ENCODE results near the gene CDH22. TPM values are rescaled to one million over a fixed set of nuclear protein-coding genes. Genes with fewer than 3 reads are reported as not detected.

Gene CDH22
- total and polyA plus RNA-seq, 10 of the 15 experiments (the other 5 are each of a cell fraction or from before 2014, with no cell fraction given) = not detected

DNA sequence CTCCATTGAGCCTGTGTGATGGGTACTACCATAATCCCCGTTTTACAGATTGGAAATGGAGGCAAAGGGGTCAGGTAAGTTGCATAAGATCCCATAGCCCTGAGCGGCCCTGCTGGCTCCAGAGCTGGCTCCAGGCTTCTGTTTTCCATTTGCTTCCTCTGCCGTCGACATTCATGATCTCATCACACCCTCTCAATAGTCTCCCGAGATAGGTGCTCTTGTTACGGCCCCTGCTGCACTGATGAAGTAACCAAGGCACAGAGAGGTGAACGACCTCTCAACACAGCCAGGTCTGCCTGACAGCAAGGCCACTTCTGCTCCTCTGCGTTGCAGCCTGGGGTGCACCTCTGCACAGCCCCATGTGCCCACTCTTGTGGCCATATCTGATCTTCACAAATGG lies 16.9 kb downstream of the CDH22 start:
- CTCF ChIA-PET = interaction anchor here (0.6 kb wide), 1 partner anchor 24 kb away, joined by 3 read pairs; no protein-coding TSS in a partner anchor

More for the DNA sequence above, 16.9 kb downstream of the CDH22 start:
- FAIRE-seq (no peak), DNase-seq (ENCODE audit: low read depth, low spot score) (no peak), ATAC-seq (no peak)
- Histone ChIP-seq H3K27me3 (replicated peaks in 1 of 2; ENCODE audit: control insufficient read depth in 2 of 2, insufficient read depth in 2 of 2, low read length in 1 of 2) (peaks cover 4 to 6% of the 10 kb centered on the region in 2 experiments; a peak in 3 of 4 replicates), H3K36me3 (ENCODE audit: control insufficient read depth in 2 of 2, insufficient read depth in 2 of 2, low read length in 1 of 2) (no peaks in the 10 kb centered on the region), H3K4me3 (no peak overlapping the region), H3K9me3 (replicated peaks; ENCODE audit: control insufficient read depth, insufficient read depth, low read length) (no peaks in the 10 kb centered on the region), H3K4me2 (ENCODE audit: control insufficient read depth, insufficient read depth) (no peak overlapping the region), H3K27ac (ENCODE audit: control insufficient read depth, insufficient read depth) (no peak overlapping the region), H3K9ac (ENCODE audit: control insufficient read depth, insufficient read depth, low read length) (no peak overlapping the region), H2AFZ (ENCODE audit: control insufficient read depth, low read depth, low read length) (no peak overlapping the region), H4K20me1 (ENCODE audit: control insufficient read depth, insufficient read depth) (no peaks in the 10 kb centered on the region), H3K79me2 (ENCODE audit: control insufficient read depth, insufficient read depth, low read length) (no peaks in the 10 kb centered on the region), H3K4me1 (ENCODE audit: control insufficient read depth, insufficient read depth, low read length) (no peaks in the 10 kb centered on the region)
- intact Hi-C loops (cut with micrococcal nuclease; ENCODE audit: unreplicated experiment) (no loop called here), in situ Hi-C loops (cut with MboI) (no loop called here)
- RAD21 ChIA-PET (ENCODE audit: unreplicated experiment) = no interaction called here
- POLR2A ChIA-PET = no interaction called here
- SMC1A ChIA-PET (ENCODE audit: uncharacterized antibody, unreplicated experiment) = no interaction called here
- TF ChIP-seq NR2C2 (IDR thresholded peaks at IDR 0.05; ENCODE audit: borderline replicate concordance, control insufficient read depth, insufficient read length, low read depth) (no peak), POLR2A (IDR thresholded peaks at IDR 0.05; ENCODE audit: low read depth, low read length) (no peak), CHD1 (IDR thresholded peaks at IDR 0.05; ENCODE audit: low read depth, low read length) (no peak), TCF3 (IDR thresholded peaks at IDR 0.05; ENCODE audit: borderline replicate concordance, insufficient read depth, low read depth, low read length) (no peak), MXI1 (IDR thresholded peaks at IDR 0.05; ENCODE audit: low read depth, low read length) (no peak), ZBTB4 (CRISPR knock-in tag; IDR thresholded peaks at IDR 0.05) (no peak), SKIL (IDR thresholded peaks at IDR 0.05; ENCODE audit: low read depth, poor library complexity, severe bottlenecking) (no peak), SMAD1 (IDR thresholded peaks at IDR 0.05; ENCODE audit: low read depth, partially characterized antibody) (no peak), SREBF1 (IDR thresholded peaks at IDR 0.05; ENCODE audit: low read length) (no peak), POLR2AphosphoS2 (IDR thresholded peaks at IDR 0.05; ENCODE audit: low read depth, low read length) (no peak), HDGF (IDR thresholded peaks at IDR 0.05) (no peak), HCFC1 (IDR thresholded peaks at IDR 0.05; ENCODE audit: low read length) (no peak)
- no TSS peak for BruUV-seq (replicated peaks)
- WGBS (ENCODE audit: insufficient coverage, insufficient replicate concordance, low lambda C conversion rate, missing lambda C conversion rate) = 23% methylated on average over 8 of the region's 8 CpGs

Measured in GM12878 (cell line).